Superior temporal gyrus (tissue), 1 donor: Measurements from ENCODE around the gene MAP3K20.

Experiments
- DNase-seq: peaks from one replicate; pipeline ENCODE4 v3.0.0-alpha.2; 2016; ENCODE audit errors: extremely low spot score

The MAP3K20 gene

DNA sequence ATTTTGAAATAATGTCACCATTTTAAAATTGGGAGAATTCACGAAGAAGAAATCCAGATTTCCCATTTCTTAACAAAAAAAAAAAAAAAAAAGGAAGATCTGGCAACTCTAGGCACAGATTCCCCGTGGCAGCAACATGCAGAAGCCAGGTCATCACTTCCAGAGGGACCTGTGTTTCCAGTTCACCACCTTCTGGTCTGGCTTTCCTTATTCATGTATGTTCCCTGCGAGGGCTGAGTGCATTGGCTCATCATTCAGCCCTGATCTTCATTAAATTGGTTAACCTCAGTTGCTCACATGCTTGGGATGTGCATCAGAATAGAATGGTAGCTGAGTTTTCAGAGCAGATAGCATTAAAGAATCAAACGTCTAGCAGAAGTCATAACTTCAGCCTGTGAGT, 25.0 kb upstream of the MAP3K20 start:
- no peak for DNase-seq

DNA sequence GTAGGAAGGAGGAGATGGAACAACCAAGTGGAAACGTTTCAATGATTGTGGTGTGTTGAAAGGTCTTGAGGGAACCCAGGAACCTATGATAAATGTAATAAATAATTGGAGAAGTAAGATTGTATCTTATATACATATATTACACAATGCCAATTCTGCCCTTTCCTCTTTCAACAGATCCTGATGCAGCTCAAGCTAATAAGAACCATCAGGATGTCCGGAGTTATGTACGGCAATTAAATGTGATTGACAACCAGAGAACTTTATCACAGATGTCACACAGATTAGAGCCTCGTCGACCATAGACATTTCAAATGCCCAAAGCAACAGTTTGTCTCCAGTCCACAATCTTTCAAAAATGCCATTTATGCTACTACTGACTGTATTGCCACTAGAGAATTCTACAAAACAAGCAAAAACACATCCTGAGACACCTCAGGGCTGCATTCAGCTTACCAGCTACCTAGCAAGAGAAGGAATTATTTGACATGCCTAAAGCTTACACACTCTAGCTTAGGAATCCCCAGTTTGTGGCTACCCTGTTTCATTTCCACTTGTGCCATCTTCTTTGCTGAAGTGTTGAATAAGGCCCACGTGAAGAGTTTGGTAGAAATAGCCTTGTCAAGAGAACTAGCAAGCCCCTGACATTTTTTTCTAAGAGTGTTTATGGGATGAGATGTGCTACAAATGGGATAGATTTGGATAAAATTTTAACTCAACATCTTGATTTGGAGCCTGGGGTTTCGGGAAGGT, 24.0 kb upstream of the MAP3K20 start:
- no peak for DNase-seq

DNA sequence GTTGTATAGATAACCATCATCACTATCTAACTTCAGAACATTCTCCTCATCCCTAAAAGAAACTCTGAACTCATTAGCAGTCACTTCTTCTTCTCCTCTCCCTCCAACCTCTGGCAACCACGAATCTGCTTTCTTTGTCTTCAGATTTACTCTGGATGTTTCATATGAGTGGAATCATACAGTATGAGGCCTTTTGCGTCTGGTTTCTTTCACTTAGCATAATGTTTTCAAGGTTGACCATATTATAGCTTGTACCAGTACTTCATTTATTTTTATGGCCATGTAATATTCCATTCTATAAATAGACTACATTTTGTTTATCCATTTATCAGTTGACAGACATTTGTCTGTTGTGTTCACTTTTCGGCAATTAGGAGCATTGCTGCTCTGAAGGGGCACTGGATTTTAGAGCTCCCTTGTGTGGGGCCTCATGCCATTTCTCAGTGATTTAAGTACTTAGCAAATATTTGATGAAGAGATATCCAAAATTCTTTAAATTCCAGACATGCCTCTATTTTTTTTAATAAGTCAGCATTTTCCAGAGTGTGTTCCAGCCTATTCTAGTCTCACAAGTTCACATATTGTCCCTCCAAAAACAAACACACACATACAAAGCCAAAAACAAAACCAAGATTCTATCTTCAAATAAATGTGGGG, 22.5 kb upstream of the MAP3K20 start:
- no peak for DNase-seq

DNA sequence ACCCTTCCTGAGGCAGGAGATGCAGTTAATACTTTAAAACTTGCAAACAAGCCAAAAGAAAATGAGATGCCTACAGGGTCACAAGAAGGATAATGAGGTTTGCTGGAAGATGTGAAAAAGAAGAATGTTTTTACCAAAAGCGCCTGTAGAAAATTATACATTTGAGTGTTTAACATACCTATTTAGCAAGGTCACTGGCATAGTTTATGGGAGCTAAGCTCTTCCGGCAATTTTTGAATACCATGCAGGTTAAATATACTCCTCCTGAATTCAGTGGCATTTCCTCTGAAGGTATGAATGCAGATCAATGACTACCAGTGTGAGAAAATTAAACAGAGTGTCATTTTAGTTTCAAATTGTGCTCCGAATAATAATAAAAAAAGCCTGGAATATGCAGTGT, 21.2 kb upstream of the MAP3K20 start:
- DNase-seq = no peak

DNA sequence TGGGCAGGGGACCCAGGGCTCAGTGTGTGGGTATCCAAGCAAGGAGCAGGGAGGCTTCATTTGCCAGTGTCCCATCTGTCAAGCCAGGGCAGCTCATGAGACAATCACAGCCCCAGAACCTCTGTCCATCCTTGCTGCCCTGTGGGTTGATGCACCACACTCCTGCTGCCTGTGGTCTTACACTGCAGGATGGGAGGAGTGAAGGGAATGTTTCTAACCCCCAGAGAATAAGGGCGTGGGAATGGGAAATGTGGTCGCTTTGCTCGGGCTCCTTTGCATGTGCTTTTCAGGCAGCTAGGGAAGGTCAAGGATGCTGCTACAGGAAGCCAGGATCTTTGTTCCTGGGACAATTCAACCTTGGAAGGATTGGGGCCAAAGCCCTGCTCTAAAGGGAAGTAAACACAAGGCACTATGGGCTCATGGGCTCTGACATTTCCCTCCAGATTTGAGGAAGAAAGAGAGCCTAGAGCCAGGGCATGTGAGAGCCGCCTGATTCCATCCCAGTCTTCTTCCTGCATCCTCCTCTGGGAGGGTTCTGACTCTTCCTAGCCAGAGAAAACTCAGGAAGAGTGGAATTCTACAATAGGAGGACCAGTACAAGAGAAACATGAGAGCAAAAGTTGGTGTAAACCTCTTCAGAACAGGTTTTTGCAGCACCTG, 18.8 kb upstream of the MAP3K20 start:
- no peak for DNase-seq

DNA sequence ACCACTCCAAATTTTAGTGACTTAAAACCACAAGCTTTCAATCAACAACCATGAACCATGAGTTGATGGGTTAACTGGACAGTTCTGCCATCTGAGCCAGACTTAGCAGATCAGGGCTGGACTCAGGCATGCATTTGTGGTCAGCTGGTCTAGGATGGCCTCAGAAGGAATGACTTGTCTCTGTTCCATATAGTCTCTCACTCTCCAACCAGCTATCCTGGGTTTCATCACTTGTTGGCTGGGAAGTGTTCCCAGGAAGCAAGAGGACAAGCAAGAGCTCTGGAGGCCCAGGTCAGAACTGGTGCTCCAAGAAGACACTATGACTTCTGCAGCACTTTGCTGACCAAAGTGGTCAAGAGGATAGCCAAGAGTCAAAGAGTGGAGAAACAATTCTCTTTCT, 17.5 kb upstream of the MAP3K20 start:
- no peak for DNase-seq

DNA sequence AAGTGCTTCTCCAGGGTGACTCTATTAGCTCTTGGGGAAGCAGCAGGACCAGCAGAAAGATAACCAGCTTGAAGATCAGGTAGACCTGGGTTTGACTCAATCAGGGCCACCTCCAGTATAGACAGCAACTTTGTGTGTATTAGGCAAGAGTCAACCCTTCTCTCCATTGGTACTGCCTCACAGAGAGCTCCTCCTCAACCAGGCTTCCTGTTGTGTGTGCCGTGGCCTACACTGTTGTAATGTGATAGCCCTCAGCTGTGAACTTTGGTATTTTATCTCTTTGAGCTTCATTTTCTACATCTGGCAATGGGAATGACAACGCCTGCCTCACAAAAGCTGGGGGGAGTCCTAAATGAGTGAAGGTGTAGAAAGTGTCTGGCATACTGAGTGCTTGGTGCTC, 17.0 kb upstream of the MAP3K20 start:
- DNase-seq = no peak

DNA sequence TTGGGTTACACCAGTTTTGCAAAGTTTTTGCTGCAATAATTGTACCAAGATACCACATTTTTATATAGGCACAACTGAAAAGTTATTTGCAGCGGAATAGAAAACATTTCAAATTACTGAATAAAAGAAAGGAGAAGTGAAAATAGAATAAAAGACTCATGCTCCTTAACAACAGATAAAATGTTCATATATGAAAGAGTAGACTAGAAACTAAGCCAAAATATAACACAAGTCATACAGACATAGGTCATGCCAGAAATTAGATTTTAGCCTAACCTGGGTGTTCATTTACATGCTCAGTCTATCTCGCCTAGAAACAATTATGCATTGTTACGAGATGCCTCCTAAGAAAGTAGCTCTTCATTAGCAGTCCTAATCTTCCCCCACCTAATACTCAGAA, 16.4 kb upstream of the MAP3K20 start:
- no peak for DNase-seq

DNA sequence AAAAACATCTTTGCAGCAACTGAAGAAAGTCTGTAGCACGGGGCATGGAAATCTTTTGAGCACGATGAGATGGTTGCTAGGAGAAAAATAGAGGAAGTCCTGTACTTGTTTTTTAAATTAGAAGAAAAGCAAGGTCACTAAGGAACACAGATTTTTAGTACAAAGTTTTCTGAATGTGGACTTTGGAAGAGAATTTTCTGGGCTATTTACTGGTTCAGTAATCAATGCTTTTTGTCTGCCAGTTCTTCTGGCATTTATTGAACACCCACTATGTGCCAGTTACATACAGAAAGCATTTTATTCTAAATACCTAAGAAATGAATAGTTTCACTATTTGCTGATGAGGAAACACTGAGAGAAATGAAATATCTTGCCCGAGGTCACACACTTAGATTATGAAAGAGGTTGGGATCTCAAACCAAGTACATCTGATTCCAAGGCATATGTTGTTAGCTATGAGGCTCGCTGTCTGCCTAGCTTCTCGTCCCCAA, 15.6 kb upstream of the MAP3K20 start:
- DNase-seq = no peak

DNA sequence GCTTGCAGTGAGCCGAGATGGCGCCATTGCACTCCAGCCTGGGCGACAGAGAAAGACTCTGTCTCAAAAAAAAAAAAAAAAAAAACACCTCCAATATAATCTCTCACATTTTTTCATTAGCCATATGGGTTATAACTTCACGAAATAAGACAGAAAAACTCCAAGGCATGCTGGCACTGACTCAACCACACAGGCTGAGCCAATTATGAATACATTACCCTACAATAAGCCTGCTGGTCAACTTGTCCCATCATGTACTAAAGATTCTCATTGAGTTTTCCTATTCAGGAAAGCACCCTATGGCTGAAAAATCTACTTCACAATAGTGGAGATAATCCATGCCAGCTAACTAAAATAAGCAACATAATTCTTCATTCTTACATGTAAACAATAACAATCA, 12.8 kb upstream of the MAP3K20 start:
- DNase-seq = no peak

DNA sequence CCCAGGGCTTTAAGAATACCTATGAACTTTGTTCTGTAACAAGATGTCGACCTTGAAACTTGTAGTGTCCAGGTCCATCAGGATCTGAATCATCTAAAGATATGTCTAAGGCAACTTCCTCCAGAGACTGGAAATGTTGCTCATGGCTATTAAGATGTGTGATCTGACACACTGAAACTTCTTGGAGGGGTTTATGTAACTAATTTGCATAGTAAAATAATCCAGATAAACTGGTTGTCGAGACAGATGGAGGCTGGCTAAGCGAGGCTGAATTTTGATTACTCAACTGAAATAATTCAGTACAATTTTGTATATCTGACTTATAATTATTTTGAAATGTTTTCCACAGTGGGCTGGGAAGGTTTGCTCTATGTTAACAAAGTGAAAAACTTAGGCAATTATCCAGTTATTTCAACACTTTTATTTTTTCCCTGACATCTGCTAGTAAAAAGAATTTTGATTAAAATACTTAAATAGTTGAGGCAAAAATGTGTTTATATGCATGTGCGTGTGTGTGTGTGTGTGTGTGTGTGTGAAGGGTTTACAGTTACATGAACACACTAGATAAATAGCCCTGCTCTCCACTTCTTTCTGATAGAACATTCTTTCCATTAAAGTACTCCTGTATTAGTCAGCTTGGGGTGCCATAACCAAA, 11.4 kb upstream of the MAP3K20 start:
- no peak for DNase-seq

DNA sequence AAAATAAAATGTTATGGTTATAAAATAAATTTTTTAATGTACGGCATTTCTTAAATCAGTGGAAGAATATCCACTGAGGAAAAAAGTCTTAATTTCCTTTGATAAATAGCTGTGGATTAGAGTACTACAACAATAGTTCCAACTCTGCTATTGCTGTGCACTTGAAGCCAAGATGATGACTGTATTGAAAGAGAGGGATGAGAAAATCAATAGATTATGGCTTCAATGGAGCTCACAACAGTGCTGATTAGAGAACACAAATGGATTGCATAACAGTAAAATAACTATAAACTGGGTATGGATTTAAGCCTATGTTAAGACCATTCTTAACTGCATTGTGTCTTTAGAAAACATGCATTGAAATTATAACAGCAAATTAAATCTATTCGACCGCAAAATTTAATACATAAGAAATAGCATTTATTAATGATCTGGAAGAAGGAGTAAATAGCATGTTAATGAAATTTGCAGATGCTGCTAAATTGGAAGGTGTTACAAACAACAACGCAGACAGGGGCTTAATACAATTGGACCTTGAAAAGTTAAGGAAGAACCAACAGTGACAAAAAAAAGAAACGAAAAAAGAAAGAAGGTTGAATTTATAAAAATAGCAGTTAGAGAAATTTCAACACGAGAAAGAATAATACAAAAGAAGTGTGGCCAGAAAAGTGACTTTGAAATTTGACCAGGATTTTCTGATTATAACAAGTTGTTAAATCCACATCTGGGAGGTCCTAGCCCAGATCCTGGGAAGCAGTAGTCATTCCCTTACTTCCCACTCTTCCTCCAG, 8.6 kb upstream of the MAP3K20 start:
- no peak for DNase-seq

DNA sequence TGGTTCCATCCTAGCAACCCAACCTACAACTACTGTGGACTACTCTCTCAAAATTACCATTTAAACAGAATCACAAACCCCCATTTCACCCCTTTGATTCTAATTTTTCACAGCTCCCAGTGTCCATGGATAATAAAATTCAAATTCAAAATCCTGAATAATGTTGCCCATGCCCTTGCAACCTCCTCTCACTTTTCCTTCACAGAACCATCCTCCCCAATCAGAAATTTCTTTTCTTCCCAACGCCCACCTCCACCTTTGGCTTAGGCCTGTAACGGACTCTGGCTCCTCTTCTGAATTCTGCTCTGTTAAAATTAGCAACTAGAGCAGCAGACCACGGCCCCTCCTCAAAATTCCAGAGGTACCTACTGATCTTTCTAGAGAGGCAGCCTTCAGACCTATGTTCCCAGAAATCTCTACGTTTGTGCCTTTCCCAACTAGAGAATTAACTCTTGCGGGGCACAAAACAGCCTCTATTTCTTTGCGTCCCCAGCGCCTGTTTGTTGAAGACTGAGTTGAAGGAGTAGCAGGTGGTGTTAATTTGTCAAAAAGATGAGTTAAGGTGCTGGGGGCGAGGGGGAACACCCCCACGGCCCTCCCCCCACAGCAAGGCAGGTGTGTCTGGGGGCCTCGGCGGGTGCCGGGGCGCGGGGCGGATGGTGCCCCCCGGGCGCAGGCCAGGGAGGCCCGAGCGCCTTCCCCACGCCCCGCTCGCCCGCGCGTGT, 428 bp upstream of the MAP3K20 start:
- no peak for DNase-seq

DNA sequence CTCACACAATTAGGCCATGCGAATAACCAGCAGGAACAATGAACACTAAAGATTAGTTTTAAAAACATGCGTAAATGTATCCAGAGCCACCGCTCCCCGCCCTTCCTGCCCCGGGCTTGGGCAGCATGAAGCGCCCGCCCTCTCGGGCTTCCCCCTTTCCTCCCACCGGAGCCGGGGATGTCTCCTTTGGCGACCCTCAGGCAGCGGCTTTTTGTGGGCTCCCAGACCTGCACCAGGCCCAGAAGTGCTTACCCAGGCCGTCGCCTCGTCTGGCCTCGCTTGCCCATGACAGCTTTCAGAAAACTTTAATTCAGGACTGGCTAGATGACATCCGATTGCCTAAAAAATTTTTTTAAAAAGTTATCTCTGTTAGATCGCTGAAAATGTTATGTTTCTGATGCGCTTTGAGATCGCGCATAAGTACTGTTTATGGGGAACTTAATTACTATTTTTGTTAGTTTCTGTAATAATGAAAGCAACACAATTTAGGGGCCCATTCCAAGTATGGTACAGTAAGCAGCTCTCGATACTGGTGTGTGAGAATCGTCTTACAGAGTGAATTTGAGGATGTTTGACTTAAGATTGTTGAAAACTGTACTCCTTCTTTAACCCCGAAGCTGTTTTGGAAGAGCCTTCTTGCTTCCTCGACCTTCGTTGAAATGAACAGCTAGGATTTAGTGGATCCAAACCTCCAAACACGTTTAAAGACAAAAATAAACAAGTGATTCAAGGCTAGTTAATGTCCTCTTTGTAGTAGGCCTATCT, 1.1 kb downstream of the MAP3K20 start:
- no peak for DNase-seq

DNA sequence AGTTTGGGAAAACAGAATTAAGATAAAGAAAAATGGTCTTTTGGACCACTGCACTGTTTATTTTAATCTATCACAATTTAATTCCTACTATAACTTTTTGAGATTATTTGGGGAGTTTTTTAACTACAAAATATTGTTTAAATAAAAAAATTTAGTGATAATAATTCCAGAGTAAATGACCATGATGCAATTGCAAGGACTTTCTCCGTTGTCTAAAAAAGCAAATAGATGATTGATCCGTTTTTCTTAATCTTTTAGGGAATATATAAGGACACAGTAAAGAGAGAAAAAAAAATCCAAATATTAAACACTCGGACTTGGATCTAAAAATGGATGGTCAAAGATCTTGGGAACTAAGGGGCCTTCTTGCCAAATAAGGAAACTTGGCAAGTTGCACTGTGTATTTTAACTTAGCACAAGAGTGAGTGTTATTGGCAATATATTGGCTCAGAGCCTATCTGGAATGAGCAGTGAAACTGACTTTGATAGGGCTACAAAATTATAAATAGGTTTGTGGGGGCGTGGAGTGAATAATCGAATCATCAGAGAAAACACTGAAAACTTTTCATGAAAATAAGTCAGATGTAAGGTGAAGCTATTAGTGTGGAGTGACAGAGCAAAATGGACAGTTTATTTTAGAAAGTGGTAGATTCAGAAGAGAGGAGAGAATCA, 2.0 kb downstream of the MAP3K20 start:
- no peak for DNase-seq

DNA sequence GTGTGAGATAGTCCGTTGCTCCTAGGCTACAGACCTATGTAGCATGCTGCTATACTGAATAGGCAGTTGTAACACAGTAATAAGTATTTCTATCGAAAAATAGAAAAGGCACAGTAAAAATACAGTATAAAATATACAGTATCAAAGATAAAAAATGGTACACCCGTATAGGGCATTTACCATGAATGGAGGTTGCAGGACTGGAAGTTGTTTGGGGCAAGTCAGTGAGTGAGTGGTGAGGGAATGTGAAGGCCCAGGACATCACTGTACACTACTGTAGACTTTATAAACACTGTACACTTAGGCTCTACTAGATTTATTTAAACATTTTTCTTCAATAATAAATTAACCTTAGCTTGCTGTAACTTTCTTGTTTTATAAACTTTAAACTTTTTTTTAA, 3.5 kb downstream of the MAP3K20 start:
- DNase-seq = no peak

DNA sequence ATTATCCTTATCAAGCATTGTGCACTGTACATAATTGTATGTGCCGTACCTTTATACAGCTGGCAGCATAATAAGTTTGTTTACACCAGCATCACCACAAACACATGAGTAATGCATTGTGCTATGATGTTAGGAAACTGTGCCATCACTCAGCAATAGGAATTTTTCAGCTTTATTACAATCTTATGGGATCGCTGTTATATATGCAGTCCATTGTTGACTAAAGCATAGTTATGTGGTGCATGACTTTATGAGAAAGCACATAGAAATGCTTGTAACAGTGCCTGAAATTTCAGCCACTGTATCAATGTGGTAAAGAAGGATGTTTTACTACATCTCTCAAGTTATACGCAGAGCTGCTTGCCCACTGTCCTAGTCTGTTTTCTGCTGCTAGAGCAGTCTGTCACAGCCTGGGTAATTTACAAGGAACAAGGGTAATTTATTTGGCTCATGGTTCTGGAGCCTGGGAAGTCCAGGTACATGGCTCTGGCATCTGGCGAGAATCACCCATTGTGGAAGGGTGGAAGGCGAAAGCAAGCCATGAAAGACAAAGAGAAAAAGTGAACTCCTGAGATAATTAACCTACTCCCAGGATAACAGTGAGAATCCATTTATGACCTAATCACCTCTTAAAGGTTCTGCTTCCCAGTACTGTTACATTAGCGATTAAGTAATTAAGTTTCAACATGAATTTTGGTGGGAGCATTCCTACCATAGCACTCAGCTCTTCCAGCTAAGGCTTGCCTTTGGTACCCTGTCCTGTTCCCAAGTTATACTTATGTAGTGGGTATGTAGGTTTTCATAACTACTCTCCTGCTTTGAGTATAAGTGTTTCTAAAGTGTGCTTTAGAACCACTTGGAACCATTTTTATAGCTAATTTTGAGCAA, 4.6 kb downstream of the MAP3K20 start:
- no peak for DNase-seq

DNA sequence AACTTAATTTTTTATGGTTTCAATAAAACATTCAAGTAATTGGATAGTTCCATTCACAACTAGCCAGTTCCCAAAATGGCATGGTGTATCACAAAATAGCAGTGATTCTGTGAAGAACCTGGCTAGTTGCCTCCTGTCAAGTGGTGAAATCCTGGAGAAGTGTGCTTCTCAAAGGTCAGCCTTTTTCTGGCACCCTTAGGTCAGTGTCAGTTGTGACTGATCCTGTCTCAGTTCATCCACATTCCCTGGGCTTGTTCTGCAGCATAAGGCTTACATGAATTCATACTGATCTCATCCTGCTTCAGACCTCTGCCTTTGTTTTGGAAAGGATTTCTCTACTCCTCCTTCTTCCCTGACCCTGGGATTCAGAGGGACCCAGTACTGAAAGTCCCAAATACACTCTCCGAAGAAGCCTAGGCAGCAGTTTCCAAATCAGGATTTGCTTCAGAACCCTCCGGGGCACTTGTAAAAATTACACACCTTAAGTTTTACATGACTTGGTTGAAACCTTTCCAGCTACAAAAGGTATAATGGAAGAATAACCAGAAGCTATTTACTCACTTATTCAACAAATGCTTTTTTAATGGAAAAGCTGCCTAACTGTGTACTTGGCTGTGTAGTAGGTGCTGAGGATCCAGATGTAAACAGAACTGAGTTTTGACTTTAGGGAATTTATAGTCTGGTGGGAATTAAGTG, 11.0 kb downstream of the MAP3K20 start:
- DNase-seq = no peak
